KOPT-K1 (cell line): ENCODE results near the gene HDAC4.

ENCODE experiments used
- H3K27ac ChIP-seq: fragments of 200-600 bp; sonication (generic); 2 replicates; pipeline ENCODE4 v1.5.1; 2016; ENCODE audit warnings: antibody characterized with exemption, mild to moderate bottlenecking, low read depth, low read length; ENCODE audit not compliant: poor library complexity, severe bottlenecking
- H3K36me3 ChIP-seq: fragments of 200-600 bp; sonication (generic); 2 replicates; pipeline ENCODE4 v1.5.1; 2017; ENCODE audit warnings: antibody characterized with exemption, mild to moderate bottlenecking, low read length, moderate library complexity; ENCODE audit not compliant: insufficient read depth
- H3K9me3 ChIP-seq: fragments of 200-600 bp; sonication (generic); 2 replicates; pipeline ENCODE4 v1.5.1; 2017; ENCODE audit warnings: antibody characterized with exemption, low read length, mild to moderate bottlenecking; ENCODE audit not compliant: insufficient read depth, poor library complexity, severe bottlenecking

HDAC4 gene

DNA sequence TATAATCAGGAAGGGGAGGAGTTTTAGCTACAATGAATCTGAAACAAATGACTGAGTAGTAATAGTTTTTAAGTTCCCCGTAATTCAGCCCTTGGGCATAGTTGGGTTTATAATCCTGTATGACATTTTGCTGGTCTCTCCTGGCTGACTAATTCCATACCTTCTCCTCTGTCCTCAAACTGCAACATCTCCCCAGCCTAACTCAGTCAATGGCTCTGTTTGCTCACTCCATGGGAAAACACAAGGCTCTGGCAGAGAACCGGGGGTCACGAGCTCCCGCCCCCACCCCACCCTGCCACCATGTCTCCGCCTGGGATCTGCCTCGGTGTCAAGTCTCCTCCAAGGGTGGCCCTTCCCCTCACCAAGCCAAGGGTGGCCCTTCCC, 168.6 kb downstream of the HDAC4 start:
- Histone ChIP-seq H3K36me3 (peaks cover 35% of the 10 kb centered on the region), H3K27ac (peak overlapping the region; percentile 81), H3K9me3 (no peaks in the 10 kb centered on the region)

- peaks cover 35% of the 10 kb centered on the region for H3K36me3 ChIP-seq
- H3K27ac ChIP-seq = peak overlapping the region; percentile 81
- H3K9me3 ChIP-seq = no peaks in the 10 kb centered on the region
These were observed 169.3 kb downstream of the HDAC4 start for GRCh38 chr2:239231231-239232194.

DNA sequence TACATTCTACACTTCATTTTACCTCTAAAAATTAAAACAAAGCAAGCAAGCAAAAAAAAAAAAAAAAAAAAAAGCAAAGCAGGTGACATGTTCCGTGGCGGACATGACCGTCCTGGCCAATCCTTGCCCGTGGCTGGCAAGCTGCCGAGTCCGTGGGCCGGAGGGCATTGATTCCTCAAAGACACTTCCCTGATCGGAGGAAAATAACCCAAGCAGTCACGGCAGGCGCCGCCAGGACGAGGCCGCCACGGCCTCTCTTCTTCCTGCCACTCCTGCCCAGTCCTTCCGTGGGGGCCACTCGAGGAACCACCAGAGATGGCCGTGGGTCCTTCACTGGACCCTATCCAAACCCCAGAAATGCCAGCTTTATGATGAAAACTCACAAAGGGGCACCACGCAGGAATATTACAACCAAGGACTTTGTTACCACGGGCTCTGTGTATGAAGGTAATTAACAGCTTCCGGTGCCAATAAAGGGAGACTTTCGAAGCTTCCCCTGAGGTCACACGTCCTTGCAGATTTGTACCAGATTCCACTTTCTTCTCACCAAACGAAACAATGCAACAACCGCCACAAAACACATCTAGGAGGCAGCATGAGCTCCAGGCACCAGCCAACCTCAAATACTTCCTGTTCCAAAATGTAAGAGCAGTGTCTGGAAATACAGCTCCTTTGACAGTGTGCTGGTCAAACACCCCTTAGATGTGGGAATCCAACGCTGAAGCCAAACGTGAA, 170.3 kb downstream of the HDAC4 start:
- Histone ChIP-seq H3K36me3 (peaks cover 34% of the 10 kb centered on the region), H3K9me3 (no peaks in the 10 kb centered on the region), H3K27ac (peak overlapping the region; percentile 81)

DNA sequence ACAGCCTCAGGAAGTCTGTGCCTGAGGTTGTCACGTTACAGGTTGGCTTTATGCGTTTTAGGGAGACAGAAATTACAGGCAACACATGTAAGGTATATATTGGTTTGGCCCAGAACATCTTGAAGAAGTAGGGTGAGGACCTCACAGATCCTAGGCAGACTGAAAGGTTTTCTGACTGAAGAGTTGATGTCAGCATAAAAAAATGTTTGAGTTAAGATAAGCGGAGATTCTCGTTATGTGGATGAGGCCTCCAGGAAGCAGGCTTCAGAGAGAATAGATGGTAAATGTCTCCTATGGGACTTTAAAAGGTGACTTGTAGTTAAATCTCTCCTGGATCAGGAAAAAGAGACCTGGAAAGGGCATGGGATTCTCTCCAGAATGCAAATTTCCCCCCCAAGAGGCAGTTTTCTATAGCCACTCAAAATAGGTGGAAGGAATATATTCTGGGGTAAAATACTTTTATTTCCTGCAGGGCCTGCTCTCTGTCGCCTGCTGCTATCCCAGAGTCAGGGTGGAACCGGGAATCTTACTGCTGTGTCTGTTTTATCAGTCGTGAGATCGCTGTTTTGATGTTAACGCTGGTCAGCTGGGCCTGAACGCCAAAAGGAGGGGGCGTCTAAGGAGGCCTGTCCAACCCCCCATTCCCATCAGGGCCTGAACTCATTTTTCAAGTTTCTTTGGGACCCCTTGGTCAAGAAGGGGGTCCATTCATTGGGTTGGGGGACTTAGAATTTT, 171.1 kb downstream of the HDAC4 start:
- no peaks in the 10 kb centered on the region for H3K9me3 ChIP-seq
- peak overlapping the region; percentile 81 for H3K27ac ChIP-seq
- peaks cover 26% of the 10 kb centered on the region for H3K36me3 ChIP-seq

DNA sequence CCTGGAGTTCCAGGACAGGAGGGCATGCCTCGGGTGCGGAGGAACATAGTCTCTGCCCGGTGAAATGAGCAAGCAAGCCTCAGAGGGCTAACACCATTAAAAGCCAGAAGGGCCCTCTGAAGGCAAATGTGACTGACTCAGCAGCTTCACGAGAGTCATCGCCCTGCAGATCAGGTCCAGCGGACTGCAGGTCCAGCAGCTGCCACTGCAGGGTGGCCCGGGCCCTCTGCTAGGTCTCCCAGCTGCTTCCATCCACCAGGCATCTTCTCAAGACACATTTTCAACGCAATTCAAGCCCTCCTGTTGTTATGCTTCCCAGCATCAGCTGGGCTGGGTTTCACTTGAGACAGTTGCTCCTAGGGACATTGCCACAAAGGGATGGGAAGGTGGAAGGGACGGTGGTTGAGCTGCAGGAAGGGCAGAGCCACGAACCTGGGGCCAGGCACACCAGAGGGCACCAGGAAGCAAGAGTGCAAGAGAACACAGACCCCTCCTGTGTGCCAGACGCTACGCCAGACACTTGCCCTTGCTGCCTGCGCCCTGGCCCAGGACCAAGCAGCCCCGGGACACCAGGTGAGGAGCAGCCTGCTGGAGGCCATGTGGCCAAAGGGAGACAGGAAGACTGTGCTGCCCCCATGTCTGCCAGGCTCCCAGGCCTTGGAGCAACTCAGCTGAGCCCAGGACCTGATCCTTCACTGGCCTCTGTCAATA, 173.0 kb downstream of the HDAC4 start:
- H3K36me3 ChIP-seq = peaks cover 11% of the 10 kb centered on the region
- no peaks in the 10 kb centered on the region for H3K9me3 ChIP-seq
- H3K27ac ChIP-seq = peak overlapping the region; percentile 21

GRCh38 chr2:239226677-239227581, 173.9 kb downstream of the HDAC4 start:
- H3K27ac ChIP-seq = peak overlapping the region; percentile 21
- peaks cover 11% of the 10 kb centered on the region for H3K36me3 ChIP-seq
- no peaks in the 10 kb centered on the region for H3K9me3 ChIP-seq

DNA sequence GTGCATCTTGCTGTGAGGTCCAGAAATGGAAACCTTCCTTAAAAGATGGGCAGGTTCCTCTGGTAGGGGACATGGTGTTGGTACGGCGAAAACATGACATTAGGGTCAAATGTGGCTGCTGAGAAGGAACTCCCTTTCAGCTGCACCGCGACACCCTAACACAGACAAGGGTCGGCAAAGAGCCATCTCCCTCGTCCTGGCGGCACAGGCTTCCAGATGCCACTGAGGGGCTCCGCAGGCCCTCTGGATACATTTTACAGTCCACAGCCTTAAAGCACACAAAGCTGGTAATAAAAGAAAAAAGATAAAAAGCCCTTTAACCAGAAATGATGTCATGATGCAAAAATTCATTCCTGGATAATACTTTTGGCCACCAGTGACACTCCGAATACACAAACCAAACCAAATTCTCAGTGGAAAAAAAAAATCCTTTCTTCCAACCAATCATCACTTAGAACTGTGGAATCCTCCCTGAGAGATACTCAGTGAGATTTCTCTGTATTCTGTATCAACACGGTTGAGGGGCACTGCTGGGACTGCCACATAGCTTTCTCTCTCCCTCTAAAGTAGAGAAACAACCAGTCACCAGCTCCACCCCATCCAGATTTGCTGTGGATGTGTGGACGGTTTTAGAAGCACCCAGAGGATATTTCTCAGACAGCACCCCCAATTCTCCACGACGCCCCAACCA, 174.8 kb downstream of the HDAC4 start:
- H3K27ac ChIP-seq = peak overlapping the region; percentile 33
- peaks cover 11% of the 10 kb centered on the region for H3K36me3 ChIP-seq
- H3K9me3 ChIP-seq = no peaks in the 10 kb centered on the region

DNA sequence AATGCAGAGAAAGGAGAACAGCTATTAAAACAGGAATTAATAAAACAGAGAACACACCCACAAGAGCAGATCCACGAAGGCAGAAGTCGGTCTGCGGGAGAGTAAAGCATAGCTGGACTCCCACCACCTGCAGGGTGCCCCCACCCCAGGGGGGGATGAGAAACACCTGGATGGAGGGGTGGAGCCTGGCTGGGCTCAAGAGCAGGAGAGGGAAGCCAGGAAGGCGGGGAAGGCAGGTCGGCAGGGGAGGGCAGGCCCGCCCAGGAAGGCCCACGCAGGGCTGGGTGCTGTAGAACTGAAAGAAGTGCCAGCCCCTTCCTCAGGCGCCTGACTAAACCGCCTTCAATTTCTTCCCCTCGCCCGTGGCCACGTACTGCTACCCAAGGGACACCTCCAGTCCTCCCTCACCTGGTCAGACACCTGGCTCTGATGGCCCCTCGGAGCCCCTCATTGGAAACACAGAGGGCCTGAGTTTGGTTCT, 175.4 kb downstream of the HDAC4 start:
- H3K36me3 ChIP-seq = peaks cover 11% of the 10 kb centered on the region
- no peaks in the 10 kb centered on the region for H3K9me3 ChIP-seq
- H3K27ac ChIP-seq = peak overlapping the region; percentile 33

- Histone ChIP-seq H3K36me3 (peaks cover 11% of the 10 kb centered on the region), H3K9me3 (no peaks in the 10 kb centered on the region), H3K27ac (no peak overlapping the region)
These were observed 175.9 kb downstream of the HDAC4 start for GRCh38 chr2:239224955-239225354.

- Histone ChIP-seq H3K36me3 (peaks cover 11% of the 10 kb centered on the region; the same call in 1 of the 2 replicates), H3K9me3 (peaks cover 5% of the 10 kb centered on the region), H3K27ac (no peak overlapping the region)
These were observed 176.6 kb downstream of the HDAC4 start for GRCh38 chr2:239224199-239224570.

GRCh38 chr2:239223310-239224198, 177.3 kb downstream of the HDAC4 start:
- peaks cover 5% of the 10 kb centered on the region for H3K9me3 ChIP-seq
- H3K36me3 ChIP-seq = peaks cover 11% of the 10 kb centered on the region; the same call in 1 of the 2 replicates
- H3K27ac ChIP-seq = peak overlapping the region; percentile 36

- H3K9me3 ChIP-seq = peaks cover 5% of the 10 kb centered on the region
- peaks cover 3% of the 10 kb centered on the region; the same call in 1 of the 2 replicates for H3K36me3 ChIP-seq
- H3K27ac ChIP-seq = peak overlapping the region; percentile 36
These were observed 178.0 kb downstream of the HDAC4 start for GRCh38 chr2:239222706-239223309.
